ENCODE data around the gene TMEM44. TPM values are rescaled to one million over a fixed set of nuclear protein-coding genes. Genes with fewer than 3 reads are reported as not detected.
A peak's percentile ranks its signal among the peaks of the same experiment; 100 is the strongest.

Gene TMEM44
- total and polyA plus RNA-seq, 9 of the 15 experiments (the other 6 are each of a cell fraction or from before 2014, with no cell fraction given) = 0.53 to 18.1 (median 11.3) TPM

GRCh38 chr3:194559530-194559929 lies 73.7 kb downstream of the TMEM44 start (continued):
- TF ChIP-seq SOX6 (IDR thresholded peaks at IDR 0.05) (no peak), ZNF76 (CRISPR knock-in tag; IDR thresholded peaks at IDR 0.05; ENCODE audit: borderline replicate concordance) (no peak)

GRCh38 chr3:194556086-194557056 lies 76.8 kb downstream of the TMEM44 start:
- Histone ChIP-seq H3K9me3 (replicated peaks; ENCODE audit: control insufficient read depth, insufficient read depth, low read depth, low read length) (no peaks in the 10 kb centered on the region), H3K27me3 (ENCODE audit: control insufficient read depth in 2 of 2, insufficient read depth in 2 of 2, low read length in 2 of 2) (no peaks in the 10 kb centered on the region), H2AFZ (ENCODE audit: low read depth, low read length) (peak overlapping the region; percentile 99), H3K36me3 (ENCODE audit: control insufficient read depth, insufficient read depth, low read length) (no peaks in the 10 kb centered on the region), H3K4me1 (replicated peaks in 1 of 2; ENCODE audit: control insufficient read depth in 2 of 2, insufficient read depth in 2 of 2, low read length in 2 of 2) (peaks cover 6 to 22% of the 10 kb centered on the region in 2 experiments; a peak in 4 of 5 replicates), H3K9ac (ENCODE audit: insufficient read depth in 1 of 2, low read depth in 2 of 2, low read length in 2 of 2) (peak overlapping the region; percentile 1 to 60; a peak in 3 of 4 replicates), H3K4me3 (no peak overlapping the region), H3K9me1 (ENCODE audit: control insufficient read depth, insufficient read depth, low read length) (peaks cover 4% of the 10 kb centered on the region), H4K20me1 (replicated peaks; ENCODE audit: control insufficient read depth, insufficient read depth, low read length) (no peaks in the 10 kb centered on the region), H3K79me2 (ENCODE audit: control insufficient read depth, insufficient read depth, low read length) (no peaks in the 10 kb centered on the region), H3K27ac (ENCODE audit: extremely low read depth, low read depth, low read length) (peak overlapping the region; percentile 72), H3K4me2 (ENCODE audit: insufficient read depth, low read length) (peak overlapping the region; percentile 83)
- 21% methylated on average over 13 of the region's 13 CpGs for WGBS (ENCODE audit: insufficient coverage, low coverage, missing lambda C conversion rate)
- BruUV-seq (replicated peaks) = no TSS peak
- ChIA-PET CTCF (ENCODE audit: low intra/inter-chr PET ratio) (no interaction called here), POLR2A (interaction anchor here (1.1 to 2.3 kb wide), 5 partner anchors 10 to 43 kb away, joined by 3 to 10 read pairs (median 4); no protein-coding TSS in a partner anchor)
- DNase-seq (ENCODE audit: extremely low read depth in 1 of 4, low spot score in 3 of 4) = peak; percentile 50 to 65 (median 55)
- peak; percentile 82 for FAIRE-seq
- peak; percentile 75 for ATAC-seq
- intact Hi-C loops (cut with micrococcal nuclease) (no loop called here), in situ Hi-C loops (cut with MboI) (no loop called here)
- TF ChIP-seq SUPT5H (IDR thresholded peaks at IDR 0.05) (no peak), HDAC8 (tag; IDR thresholded peaks at IDR 0.05) (peak; percentile 63; the same call in 1 of the 2 replicates), HCFC1 (IDR thresholded peaks at IDR 0.05; ENCODE audit: low read depth, low read length) (no peak), MAFG (tag; conservative IDR thresholded peaks at IDR 0.05) (peak; percentile 92), NCOA6 (IDR thresholded peaks at IDR 0.05) (no peak), ASH1L (IDR thresholded peaks at IDR 0.05; ENCODE audit: borderline replicate concordance, low read depth, partially characterized antibody) (no peak), NR2F6 (CRISPR knock-in tag; IDR thresholded peaks at IDR 0.05) (no peak), ZNF395 (CRISPR knock-in tag; IDR thresholded peaks at IDR 0.05) (peak; percentile 58; the same call in 1 of the 2 replicates), FIP1L1 (IDR thresholded peaks at IDR 0.05; ENCODE audit: low read depth, low read length, poor library complexity, severe bottlenecking) (no peak), CBFA2T3 (IDR thresholded peaks at IDR 0.05) (peak; percentile 62)
- TF ChIP-seq, protein P1, sequence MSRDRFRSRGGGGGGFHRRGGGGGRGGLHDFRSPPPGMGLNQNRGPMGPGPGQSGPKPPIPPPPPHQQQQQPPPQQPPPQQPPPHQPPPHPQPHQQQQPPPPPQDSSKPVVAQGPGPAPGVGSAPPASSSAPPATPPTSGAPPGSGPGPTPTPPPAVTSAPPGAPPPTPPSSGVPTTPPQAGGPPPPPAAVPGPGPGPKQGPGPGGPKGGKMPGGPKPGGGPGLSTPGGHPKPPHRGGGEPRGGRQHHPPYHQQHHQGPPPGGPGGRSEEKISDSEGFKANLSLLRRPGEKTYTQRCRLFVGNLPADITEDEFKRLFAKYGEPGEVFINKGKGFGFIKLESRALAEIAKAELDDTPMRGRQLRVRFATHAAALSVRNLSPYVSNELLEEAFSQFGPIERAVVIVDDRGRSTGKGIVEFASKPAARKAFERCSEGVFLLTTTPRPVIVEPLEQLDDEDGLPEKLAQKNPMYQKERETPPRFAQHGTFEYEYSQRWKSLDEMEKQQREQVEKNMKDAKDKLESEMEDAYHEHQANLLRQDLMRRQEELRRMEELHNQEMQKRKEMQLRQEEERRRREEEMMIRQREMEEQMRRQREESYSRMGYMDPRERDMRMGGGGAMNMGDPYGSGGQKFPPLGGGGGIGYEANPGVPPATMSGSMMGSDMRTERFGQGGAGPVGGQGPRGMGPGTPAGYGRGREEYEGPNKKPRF (IDR thresholded peaks at IDR 0.05; ENCODE audit: low read depth, low read length) = no peak
- TF ChIP-seq, protein P2, sequence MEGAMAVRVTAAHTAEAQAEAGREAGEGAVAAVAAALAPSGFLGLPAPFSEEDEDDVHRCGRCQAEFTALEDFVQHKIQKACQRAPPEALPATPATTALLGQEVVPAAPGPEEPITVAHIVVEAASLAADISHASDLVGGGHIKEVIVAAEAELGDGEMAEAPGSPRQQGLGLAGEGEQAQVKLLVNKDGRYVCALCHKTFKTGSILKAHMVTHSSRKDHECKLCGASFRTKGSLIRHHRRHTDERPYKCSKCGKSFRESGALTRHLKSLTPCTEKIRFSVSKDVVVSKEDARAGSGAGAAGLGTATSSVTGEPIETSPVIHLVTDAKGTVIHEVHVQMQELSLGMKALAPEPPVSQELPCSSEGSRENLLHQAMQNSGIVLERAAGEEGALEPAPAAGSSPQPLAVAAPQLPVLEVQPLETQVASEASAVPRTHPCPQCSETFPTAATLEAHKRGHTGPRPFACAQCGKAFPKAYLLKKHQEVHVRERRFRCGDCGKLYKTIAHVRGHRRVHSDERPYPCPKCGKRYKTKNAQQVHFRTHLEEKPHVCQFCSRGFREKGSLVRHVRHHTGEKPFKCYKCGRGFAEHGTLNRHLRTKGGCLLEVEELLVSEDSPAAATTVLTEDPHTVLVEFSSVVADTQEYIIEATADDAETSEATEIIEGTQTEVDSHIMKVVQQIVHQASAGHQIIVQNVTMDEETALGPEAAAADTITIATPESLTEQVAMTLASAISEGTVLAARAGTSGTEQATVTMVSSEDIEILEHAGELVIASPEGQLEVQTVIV (CRISPR knock-in tag; IDR thresholded peaks at IDR 0.05; ENCODE audit: borderline replicate concordance) = no peak
